ENCODE data around the gene HOXC10. TPM values are rescaled to one million over a fixed set of nuclear protein-coding genes. Genes with fewer than 3 reads are reported as not detected.

Gene HOXC10
- total and polyA plus RNA-seq, 4 donors: 0.18 TPM; not detected in 3

DNA sequence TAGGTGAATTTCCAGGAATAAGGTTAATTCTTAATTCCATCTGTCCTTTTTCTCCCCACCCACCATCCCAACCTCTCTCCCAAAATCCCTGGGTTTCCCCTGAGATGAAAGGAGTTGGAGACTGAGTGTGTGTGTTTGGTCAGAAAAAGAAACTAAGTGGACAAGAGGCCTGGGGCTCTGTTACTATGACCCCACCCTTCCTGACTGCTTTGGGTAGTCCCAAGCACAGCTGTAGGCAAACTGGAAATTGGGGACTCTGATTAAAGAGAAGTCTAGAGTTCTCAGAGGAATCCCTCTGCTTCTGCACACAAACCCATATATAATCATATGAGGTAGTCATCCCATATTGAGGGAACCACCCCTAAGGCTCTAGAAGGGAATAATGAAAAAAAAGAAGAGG lies 37.2 kb upstream of the HOXC10 start:
- Histone ChIP-seq H3K36me3 (ENCODE audit: control insufficient read depth in 4 of 4, insufficient read depth in 4 of 4, low read length in 4 of 4) (no peaks in the 10 kb centered on the region), H3K4me1 (ENCODE audit: control insufficient read depth in 5 of 5, insufficient read depth in 5 of 5, low read length in 5 of 5) (no peaks in the 10 kb centered on the region), H3K4me3 (no peak overlapping the region), H3K9ac (ENCODE audit: insufficient read depth in 1 of 2, low read length in 2 of 2) (no peak overlapping the region), H3K27me3 (ENCODE audit: control insufficient read depth in 3 of 3, insufficient read depth in 3 of 3, low read length in 2 of 3) (peaks cover 26 to 100% (median 99%) of the 10 kb centered on the region in 3 donors), H3K27ac (ENCODE audit: low read depth in 1 of 2, low read length in 1 of 2) (no peak overlapping the region), H3K9me3 (ENCODE audit: control insufficient read depth in 4 of 4, insufficient read depth in 3 of 4, low read length in 3 of 4) (peaks cover 0 to 1% (median 0%) of the 10 kb centered on the region in 4 donors)
- DNase-seq: no peak
- no peak for TF ChIP-seq CTCF (IDR thresholded peaks at IDR 0.05; ENCODE audit: control extremely low read depth, extremely low read depth)
- ATAC-seq (ENCODE audit: insufficient read depth, low FRiP score): no peak

DNA sequence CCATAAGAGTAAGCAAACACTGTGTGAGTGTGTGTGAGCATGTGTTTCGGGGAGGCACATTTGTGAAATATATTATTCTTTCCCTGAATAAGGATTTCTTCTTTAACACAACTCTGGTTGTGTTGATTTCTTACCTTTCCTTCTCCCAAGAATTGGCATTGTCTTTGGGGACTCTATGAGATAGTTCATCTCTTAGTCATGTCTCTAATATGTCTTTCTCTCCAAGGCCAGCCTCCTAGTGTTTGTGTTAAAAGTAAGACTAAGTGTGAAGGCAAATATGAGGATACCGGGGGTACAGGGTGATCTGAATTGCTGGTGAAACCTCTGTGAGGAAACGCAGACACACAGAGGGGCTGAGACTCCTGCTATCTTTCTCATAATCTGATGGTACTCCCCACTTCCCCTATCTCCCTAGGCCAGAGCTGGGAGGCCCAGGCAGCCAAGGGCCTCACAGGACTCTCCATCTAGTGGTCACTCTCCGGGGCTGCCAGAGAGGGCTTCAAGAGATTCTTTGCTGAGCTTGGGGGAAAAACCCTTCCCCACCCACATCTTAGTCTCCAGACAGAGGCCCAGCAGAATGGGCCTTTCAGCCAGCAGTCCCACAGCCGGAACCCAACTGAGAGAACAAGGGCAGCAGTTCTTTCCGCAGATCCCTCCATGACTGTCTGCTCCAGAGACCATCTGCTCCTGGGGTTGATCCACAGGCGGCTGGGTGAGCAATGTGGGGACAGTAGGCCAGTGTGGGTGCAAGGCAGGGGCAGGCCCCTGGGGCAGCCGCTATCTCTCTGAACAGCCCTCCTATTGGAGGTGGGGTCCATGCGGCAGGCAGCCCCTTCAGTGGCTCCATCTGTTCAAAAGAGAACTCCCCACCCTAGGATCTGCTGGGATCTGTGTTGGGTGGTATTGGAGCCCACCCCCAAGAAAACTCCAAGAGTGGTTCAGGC lies 36.0 kb upstream of the HOXC10 start:
- no peaks in the 10 kb centered on the region for H3K4me1 ChIP-seq (ENCODE audit: control insufficient read depth in 5 of 5, insufficient read depth in 5 of 5, low read length in 5 of 5)
- DNase-seq: no peak
- no peak overlapping the region for H3K4me3 ChIP-seq
- ATAC-seq (ENCODE audit: insufficient read depth, low FRiP score): no peak
- no peak overlapping the region for H3K9ac ChIP-seq (ENCODE audit: insufficient read depth in 1 of 2, low read length in 2 of 2)
- no peak overlapping the region for H3K27ac ChIP-seq (ENCODE audit: low read depth in 1 of 2, low read length in 1 of 2)
- H3K9me3 ChIP-seq (ENCODE audit: control insufficient read depth in 4 of 4, insufficient read depth in 3 of 4, low read length in 3 of 4): peaks cover 0 to 1% (median 0%) of the 10 kb centered on the region in 4 donors
- no peak for TF ChIP-seq CTCF (IDR thresholded peaks at IDR 0.05; ENCODE audit: control extremely low read depth, extremely low read depth)
- H3K36me3 ChIP-seq (ENCODE audit: control insufficient read depth in 4 of 4, insufficient read depth in 4 of 4, low read length in 4 of 4): no peaks in the 10 kb centered on the region
- 31 to 34% methylated on average over 9 of the region's 9 CpGs for WGBS, 2 donors
- H3K27me3 ChIP-seq (ENCODE audit: control insufficient read depth in 3 of 3, insufficient read depth in 3 of 3, low read length in 2 of 3): peaks cover 19 to 99% (median 99%) of the 10 kb centered on the region in 3 donors

GRCh38 chr12:53949631-53950436 lies 35.1 kb upstream of the HOXC10 start:
- 4% methylated on average over 33 to 34 of the region's 34 CpGs for WGBS, 2 donors
- TF ChIP-seq CTCF (IDR thresholded peaks at IDR 0.05; ENCODE audit: control extremely low read depth, extremely low read depth): no peak
- Histone ChIP-seq H3K36me3 (ENCODE audit: control insufficient read depth in 4 of 4, insufficient read depth in 4 of 4, low read length in 4 of 4) (no peaks in the 10 kb centered on the region), H3K9me3 (ENCODE audit: control insufficient read depth in 4 of 4, insufficient read depth in 3 of 4, low read length in 3 of 4) (peaks cover 0 to 2% (median 0%) of the 10 kb centered on the region in 4 donors), H3K27me3 (ENCODE audit: control insufficient read depth in 3 of 3, insufficient read depth in 3 of 3, low read length in 2 of 3) (peaks cover 15 to 99% (median 99%) of the 10 kb centered on the region in 3 donors), H3K27ac (ENCODE audit: low read depth in 1 of 2, low read length in 1 of 2) (no peak overlapping the region), H3K4me3 (no peak overlapping the region), H3K4me1 (ENCODE audit: control insufficient read depth in 5 of 5, insufficient read depth in 5 of 5, low read length in 5 of 5) (no peaks in the 10 kb centered on the region), H3K9ac (ENCODE audit: insufficient read depth in 1 of 2, low read length in 2 of 2) (no peak overlapping the region)
- DNase-seq: no peak
- ATAC-seq (ENCODE audit: insufficient read depth, low FRiP score): no peak

Measured in lung (tissue), 12 donors.